NCI-H446 (cell line): ENCODE results near the gene JAKMIP2.
"Not testable (repeated sequence)": the region's sequence is repeated elsewhere in the genome, so short reads cannot be mapped to it uniquely, and the experiment has no call there.

ENCODE experiments used
- DNase-seq, 2 experiments: peaks; one replicate each; lab custom pipeline; 2025; lab: John Stamatoyannopoulos, UW

JAKMIP2 gene

GRCh38 chr5:147611483-147611882, 171.0 kb downstream of the JAKMIP2 start:
- DNase-seq: no peak

GRCh38 chr5:147610798-147611197, 171.7 kb downstream of the JAKMIP2 start:
- no peak for DNase-seq

DNA sequence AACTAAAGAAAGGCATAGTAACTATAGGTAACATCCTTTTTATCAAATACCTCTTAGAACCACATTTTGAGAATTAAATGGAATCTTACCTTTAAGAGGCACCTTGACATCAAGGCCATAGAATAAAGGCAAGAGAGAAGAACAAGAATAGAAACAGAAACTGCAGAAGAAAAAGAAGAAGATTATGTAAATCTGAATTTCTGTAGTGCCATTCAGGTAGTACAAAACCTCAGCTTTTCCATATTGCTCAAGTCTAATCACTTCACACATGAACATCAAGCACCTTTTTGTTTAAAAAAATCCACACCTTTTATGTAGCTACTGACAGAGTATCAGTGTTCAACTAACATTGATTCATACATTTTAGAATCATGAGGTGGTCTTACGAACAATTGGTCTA, 180.9 kb downstream of the JAKMIP2 start:
- DNase-seq: no peak

GRCh38 chr5:147591120-147591519, 191.4 kb downstream of the JAKMIP2 start:
- DNase-seq: no peak

GRCh38 chr5:147590096-147590495, 192.4 kb downstream of the JAKMIP2 start:
- DNase-seq: no peak

DNA sequence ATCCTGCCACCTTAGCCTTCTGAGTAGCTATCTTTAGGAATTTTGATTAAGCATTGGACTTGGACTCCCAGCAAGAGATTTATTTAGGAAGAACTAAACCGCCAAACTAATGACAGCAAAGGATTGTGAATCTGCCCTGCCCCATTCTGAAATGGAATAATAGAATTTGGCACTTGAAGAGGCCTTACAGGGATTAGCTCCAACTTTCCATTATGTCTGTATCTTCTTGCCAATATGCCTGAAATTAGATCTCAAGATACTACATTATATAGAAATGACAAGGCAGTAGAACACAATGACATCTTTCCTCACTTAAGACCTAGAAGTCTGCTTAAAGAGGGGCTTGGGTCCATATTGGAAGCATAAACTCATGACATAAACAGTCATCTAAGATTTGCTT, 195.7 kb downstream of the JAKMIP2 start:
- DNase-seq: peak in 1 of 2 experiments; percentile 58

DNA sequence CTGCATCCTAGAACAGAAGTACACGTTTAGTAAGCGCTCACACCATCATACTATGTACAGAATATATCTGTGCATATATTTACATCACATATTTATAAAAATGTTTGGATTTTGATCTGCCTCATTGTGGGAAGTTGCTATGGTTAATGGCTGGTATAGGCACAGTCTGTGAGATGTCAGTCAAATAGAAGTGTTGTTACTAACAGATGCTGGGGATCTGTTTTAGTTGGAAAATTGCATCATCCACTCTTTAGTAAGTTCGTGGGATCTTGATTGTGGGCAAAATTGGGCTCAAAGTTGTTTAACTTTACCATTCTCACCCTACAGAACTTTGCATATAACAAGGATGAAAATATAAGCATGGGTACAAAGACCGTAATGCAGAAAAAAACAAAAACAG, 196.3 kb downstream of the JAKMIP2 start:
- no peak for DNase-seq

- DNase-seq: not testable (repeated sequence)
Observed at GRCh38 chr5:147582272-147582671, 200.3 kb downstream of the JAKMIP2 start.

GRCh38 chr5:147580418-147580817, 202.1 kb downstream of the JAKMIP2 start:
- DNase-seq: not testable (repeated sequence)

DNA sequence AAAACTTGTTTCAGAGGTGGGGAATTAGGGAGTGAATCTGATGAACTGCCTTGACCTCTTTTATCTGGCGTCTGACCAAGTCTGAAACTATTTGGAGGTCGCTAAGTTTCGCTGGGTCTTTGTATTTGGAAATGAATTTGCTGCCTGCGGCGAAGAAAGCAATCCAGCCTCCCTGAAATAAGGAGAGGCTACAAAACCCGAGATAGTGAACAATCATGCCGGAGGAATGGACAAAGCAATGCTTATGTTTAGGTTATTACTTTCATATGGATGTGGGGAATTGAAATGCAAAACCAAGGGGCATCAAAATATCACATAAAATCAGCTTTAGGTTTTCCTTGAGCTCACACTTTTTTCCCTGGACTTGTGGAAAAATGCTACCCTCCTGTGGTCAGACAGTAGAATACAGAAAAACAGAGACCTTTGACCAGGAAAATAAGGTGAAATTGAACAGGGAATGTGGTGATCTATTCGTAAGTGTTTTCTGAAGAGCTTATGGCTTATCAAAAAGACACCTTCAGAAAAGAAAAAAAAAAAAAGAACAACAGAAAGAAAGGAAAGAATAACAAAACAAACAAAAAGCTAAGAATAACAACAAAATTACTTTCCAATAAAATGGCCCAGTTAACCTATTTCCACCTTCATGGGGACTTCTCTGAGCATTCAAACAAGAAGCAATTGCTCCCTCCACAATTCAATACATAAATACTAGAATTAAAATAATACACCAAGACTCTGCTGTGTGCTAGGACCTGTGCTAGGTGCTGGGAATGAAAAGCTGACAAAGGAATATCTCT, 204.1 kb downstream of the JAKMIP2 start:
- peak; percentile 31 to 74 for DNase-seq

- DNase-seq: peak; percentile 18 to 47
Observed at GRCh38 chr5:147576646-147577535, 205.6 kb downstream of the JAKMIP2 start.

DNA sequence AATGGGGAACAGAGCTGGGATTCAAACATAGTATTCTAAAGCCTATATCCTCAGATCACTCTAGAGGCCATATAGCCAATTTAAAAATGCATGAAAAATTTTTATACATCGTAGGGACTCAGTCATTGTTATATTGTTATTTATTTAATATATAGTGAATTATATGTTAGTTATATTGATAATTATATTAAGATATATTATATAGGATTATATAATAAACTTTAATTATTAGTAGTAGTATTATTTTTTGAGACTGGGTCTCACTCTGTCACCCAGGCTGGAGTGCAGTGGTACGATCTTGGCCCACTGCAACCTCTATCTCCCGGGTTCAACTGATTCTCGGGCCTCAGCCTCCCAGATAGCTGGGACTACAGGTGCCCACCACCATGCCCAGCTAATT, 206.9 kb downstream of the JAKMIP2 start:
- no peak for DNase-seq

- no peak for DNase-seq
Observed at GRCh38 chr5:147573211-147573610, 209.3 kb downstream of the JAKMIP2 start.

DNA sequence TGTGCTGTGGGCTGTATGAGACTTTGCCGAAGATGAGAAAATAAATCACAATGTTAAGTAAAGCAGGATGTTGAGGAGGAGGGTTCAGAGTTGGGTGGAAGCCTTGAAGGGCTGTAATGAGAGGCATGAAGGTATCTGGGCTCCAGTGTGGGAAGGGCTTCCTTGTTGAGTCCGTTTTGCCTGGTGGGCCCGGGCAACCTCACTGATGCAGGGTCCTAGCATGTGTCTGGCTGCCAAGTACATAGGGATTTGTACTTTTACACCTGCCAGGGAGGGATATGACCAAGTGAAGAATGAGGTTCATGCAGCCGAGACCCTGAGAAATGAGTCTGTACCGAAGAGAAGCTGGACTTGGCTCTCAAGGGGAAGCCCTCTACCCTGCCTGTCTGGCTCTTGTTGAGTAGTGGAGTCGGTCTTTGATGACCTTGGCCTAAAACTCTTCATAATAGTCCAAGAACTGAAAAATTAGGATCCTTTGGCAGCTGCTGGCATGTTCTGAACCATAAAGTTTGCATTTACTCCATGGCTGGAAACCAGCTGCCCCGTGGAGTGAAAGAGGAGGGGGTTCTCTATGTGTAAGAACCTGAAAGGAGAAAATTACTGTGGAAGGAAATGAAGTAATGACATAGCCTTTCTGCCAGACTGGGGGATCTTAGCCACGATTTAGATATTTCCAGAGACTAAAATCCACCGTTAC, 213.7 kb downstream of the JAKMIP2 start:
- no peak for DNase-seq

DNA sequence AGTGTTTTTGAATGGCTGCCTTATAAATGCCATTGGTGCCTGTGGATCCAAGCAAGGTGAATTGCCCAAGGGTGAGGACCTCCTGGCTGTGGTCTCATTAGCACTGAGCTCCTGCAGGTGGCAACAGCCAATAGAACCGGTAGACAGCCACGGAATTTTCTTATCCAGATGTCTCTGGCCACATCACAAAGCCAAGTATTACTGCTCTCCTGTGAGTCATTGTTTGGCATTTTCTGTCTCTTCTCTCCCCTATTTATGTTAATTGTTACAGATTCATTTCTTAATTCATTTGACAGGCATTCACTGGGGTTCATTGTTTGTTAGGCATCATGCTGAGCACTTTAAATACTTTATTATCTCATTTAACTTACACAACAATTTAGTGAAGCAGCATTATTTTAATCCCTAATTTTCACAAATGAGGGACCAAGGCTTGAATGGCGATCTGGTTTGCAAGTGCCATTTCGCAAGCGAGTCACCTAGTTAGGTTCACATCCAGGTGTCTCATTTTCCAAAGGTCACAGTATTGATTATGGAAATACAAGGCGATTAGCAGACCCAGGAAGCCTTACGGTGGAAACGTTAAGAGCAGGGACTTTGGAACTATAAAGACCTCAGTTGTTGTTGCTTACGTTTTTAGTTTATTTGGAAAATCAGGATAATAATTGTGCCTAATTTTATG, 214.5 kb downstream of the JAKMIP2 start:
- DNase-seq: no peak

- DNase-seq: peak in 1 of 2 experiments; percentile 10
Observed at GRCh38 chr5:147565524-147565923, 217.0 kb downstream of the JAKMIP2 start.

DNA sequence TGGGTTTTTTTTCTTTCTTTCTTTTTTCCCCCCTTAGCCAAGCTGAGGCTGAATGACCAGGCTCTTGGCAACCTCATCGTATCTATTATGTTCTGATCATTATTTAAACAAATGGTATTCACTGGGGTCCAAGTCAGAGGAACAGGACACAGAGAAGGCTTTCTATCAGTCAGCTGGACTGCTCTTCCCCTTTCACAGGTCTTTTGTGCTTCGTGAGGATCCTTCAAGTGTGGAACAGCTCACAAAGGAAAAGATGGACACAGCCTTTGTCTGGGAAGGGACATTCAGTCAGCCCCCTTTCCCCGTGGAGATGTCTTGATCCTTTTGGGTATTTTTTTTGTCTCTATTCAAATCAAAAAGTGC, 218.4 kb downstream of the JAKMIP2 start:
- DNase-seq: no peak

- no peak for DNase-seq
Observed at GRCh38 chr5:147563466-147564123, 218.9 kb downstream of the JAKMIP2 start.

DNA sequence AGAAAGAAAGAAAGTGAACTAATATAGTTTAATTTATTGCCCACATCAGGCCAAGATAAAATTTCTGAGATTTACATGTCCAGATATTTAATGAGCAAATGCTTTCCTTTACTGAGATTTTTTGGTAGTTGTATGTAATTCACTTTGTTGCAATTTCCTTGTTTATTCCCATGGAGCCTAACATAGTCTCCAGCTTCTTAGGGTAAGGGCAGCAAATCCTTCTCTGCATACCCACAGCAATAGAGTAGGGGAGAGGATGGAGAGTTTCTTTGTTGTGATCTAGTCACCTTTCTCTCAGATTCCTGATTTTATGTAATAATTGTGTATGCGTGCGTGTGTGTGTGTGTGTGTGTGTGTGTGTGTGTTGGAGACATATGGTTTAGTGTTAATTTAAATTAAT, 221.1 kb downstream of the JAKMIP2 start:
- no peak for DNase-seq

DNA sequence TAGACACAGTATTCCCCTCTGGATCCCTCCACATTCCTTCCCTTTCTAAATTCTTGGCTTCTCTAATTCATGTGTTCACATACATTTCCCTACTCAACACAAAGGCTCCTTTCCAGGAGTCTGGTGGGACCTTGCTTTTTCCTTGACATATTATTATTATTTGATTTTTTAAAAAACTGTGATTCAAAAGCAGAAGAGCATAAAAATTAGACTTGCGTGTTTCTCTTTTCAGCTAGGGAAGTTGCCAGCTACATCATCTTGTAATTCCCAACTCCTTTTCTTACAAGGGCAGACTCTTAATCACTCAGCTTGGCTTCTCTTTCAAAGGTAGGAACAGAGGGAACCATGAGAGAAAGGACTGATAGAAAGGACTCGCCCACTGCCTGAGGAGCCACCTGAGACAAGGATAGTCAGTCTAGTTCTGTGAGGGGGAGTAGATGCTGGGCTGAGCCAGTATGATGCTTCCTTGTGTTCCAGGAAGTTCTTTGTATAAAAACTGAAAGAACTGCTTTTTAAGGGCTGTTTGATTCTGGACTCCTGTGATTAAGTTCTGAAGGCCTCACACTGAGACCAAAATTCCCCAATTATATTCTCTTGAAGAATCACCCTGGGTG, 221.7 kb downstream of the JAKMIP2 start:
- DNase-seq: no peak

- DNase-seq: no peak
Observed at GRCh38 chr5:147559749-147560148, 222.8 kb downstream of the JAKMIP2 start.
